Vagina (tissue), 2 donors: ENCODE measurements around the gene EPS15. TPM values are rescaled to one million over a fixed set of nuclear protein-coding genes. Genes with fewer than 3 reads are reported as not detected.
A peak's percentile ranks its signal among the peaks of the same experiment; 100 is the strongest.

Experiments
- DNase-seq, 2 donors: peaks; one replicate each; pipeline ENCODE4 v3.0.0-alpha.2; 2017; ENCODE audit errors: extremely low spot score in 2 of 2
- H3K27ac ChIP-seq: fragments of 200-600 bp; sonication (generic); one replicate; pipeline ENCODE4 v1.5.1; 2019
- H3K27me3 ChIP-seq: fragments of 200-600 bp; sonication (generic); one replicate; pipeline ENCODE4 v1.5.1; 2019
- H3K36me3 ChIP-seq, 2 donors: fragments of 200-600 bp; sonication (generic); one replicate each; pipeline ENCODE4 v1.5.1; 2017 to 2019
- H3K4me1 ChIP-seq: fragments of 200-600 bp; sonication (generic); one replicate; pipeline ENCODE4 v1.5.1; 2019
- H3K4me3 ChIP-seq, 2 donors: fragments of 200-600 bp; sonication (generic); 1 replicate in 1 of 2; 2 replicates in 1 of 2; pipeline ENCODE4 v1.5.1; 2016 to 2019
- H3K9me3 ChIP-seq: fragments of 200-600 bp; sonication (generic); one replicate; pipeline ENCODE4 v1.5.1; 2019
- CTCF ChIP-seq, 3 experiments: fragments of 450-650 bp in 2 of 3; fragments of 200-600 bp in 1 of 3; sonication (generic) in 1 of 3; IDR thresholded peaks; one replicate each; pipeline ENCODE4 v1.5.1; 2017 to 2019; ENCODE audit warnings: antibody characterized with exemption in 3 of 3, mild to moderate bottlenecking in 2 of 3, moderate library complexity in 2 of 3
- POLR2A ChIP-seq, 2 donors: fragments of 450-650 bp; IDR thresholded peaks; one replicate each; pipeline ENCODE4 v1.6.1; 2017; ENCODE audit warnings: antibody characterized with exemption in 2 of 2, mild to moderate bottlenecking in 2 of 2, moderate library complexity in 2 of 2
- POLR2AphosphoS5 ChIP-seq, 2 donors: sonication (generic); formaldehyde crosslinking; IDR thresholded peaks; one replicate each; pipeline ENCODE4 v1.9.0; 2017; ENCODE audit warnings: antibody characterized with exemption in 2 of 2, mild to moderate bottlenecking in 2 of 2, low read depth in 1 of 2; ENCODE audit not compliant: insufficient read depth in 1 of 2
- intact Hi-C: fragments of 100-400 bp; cut with DNase I; formaldehyde crosslinking; loops from one replicate; pipeline ENCODE4 v1.15.1; 2023
- total RNA-seq: library from RNA; depleted of rRNA; stranded (reverse); fragments of >200 nt; gene quantifications from one replicate; pipeline ENCODE4 v1.2.3, GENCODE V29; 2016

The EPS15 gene
- total RNA-seq, 1 donor from 2014 or later, result 70.5 TPM

DNA sequence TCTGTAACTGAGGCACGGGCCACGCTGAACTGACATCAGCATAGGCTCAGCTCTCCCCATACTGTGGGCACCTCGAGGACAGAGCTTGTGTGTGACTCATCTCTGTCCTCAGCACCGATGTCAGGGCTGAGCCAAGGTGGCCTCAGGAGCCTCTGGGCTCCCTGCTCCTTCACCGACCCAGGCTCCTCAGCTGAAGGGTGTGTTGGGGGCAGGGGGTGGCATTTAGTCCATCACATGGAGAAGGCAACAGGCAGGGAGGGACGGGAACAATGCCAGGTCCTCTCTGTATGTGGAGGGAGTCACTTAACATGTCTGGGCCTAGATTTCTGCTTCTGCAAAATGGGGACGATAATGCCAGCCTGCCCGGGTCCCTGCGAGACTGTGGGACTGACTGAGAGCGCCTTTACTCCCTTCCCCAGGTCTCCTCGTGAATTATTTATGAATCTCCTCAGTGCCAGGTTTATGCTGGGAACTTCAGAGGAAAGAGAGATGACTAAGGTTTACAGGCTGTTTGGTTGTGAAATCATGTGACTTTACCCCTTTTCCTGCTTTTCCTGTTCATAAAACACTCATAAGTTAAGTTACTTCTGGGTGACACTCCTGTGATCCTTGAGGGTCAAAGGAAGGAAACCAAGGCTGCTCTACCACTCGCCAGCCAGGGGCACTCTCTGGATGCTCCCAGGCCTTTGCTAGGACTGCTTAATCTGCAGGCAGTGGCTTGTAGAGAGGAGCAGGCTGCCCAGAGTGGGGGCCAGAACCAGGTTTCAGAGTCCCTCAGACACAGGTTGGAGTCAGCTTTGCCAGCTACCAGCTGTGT lies 204.9 kb downstream of the EPS15 start:
- intact Hi-C loops, result no loop called here
- peaks cover 36% of the 10 kb centered on the region for H3K4me1 ChIP-seq
- peak overlapping the region; percentile 82 for H3K27ac ChIP-seq
- no peaks in the 10 kb centered on the region for H3K9me3 ChIP-seq
- no peaks in the 10 kb centered on the region for H3K36me3 ChIP-seq
- H3K27me3 ChIP-seq, result no peaks in the 10 kb centered on the region
- H3K4me3 ChIP-seq, result peak overlapping the region in 1 of 2 donors; percentile 5
- TF ChIP-seq POLR2A (IDR thresholded peaks at IDR 0.05) (no peak), POLR2AphosphoS5 (IDR thresholded peaks at IDR 0.05; ENCODE audit: insufficient read depth in 1 of 2, low read depth in 1 of 2) (peak; percentile 36 to 51)
- no peak for DNase-seq

- Histone ChIP-seq H3K27ac (peak overlapping the region; percentile 82), H3K9me3 (no peaks in the 10 kb centered on the region), H3K4me3 (no peak overlapping the region), H3K4me1 (peaks cover 36% of the 10 kb centered on the region), H3K36me3 (no peaks in the 10 kb centered on the region), H3K27me3 (no peaks in the 10 kb centered on the region)
- TF ChIP-seq CTCF (IDR thresholded peaks at IDR 0.05), result no peak
- TF ChIP-seq POLR2A (IDR thresholded peaks at IDR 0.05), result no peak
- no peak for TF ChIP-seq POLR2AphosphoS5 (IDR thresholded peaks at IDR 0.05; ENCODE audit: insufficient read depth in 1 of 2, low read depth in 1 of 2)
- intact Hi-C loops, result no loop called here
- no peak for DNase-seq
Observed at GRCh38 chr1:51313268-51313852, 205.7 kb downstream of the EPS15 start.

DNA sequence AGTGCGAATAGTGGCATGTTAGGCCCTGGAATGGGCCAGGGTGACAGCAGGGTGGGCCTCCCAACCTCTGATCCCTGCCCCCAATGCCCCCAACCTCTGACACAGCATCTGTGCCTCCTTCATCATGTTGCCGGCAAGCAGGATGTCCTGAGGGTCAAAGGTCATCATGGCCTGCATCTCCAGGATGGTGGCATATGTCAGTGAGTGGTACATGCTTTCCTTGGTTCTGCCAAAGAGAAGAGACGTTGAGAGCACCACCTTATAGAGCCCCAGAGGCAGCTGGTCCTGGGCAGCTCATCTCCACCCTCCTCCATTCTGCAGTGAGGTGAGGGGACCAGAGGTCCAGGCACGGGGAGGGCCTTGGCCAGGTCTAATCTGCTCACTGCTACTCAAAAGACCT lies 206.3 kb downstream of the EPS15 start:
- no peak overlapping the region for H3K4me3 ChIP-seq
- intact Hi-C loops, result no loop called here
- H3K36me3 ChIP-seq, result no peaks in the 10 kb centered on the region
- TF ChIP-seq POLR2A (IDR thresholded peaks at IDR 0.05) (no peak), POLR2AphosphoS5 (IDR thresholded peaks at IDR 0.05; ENCODE audit: insufficient read depth in 1 of 2, low read depth in 1 of 2) (no peak), CTCF (IDR thresholded peaks at IDR 0.05) (no peak)
- H3K4me1 ChIP-seq, result peaks cover 36% of the 10 kb centered on the region
- no peaks in the 10 kb centered on the region for H3K27me3 ChIP-seq
- DNase-seq, result no peak
- H3K27ac ChIP-seq, result no peak overlapping the region
- no peaks in the 10 kb centered on the region for H3K9me3 ChIP-seq

DNA sequence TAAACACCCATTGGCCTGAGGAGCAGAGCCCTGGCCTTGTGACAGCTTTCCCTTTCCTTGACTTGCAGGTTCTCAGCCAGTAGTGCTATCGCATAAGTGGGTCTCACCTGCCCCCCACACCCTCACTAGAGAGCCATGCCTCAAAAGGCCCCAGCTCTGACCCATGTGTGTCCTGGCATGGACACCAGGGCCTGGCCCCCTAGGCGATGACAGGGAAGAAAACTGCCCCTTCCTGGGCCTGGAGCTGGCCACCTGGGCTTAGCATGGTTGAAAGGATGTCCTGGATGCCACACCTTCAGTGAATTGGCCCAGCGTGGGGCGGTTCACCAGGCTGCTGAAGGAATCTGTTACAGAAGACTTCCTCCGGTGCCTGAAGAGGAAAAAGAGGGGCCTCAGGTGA lies 207.2 kb downstream of the EPS15 start:
- Histone ChIP-seq H3K27me3 (no peaks in the 10 kb centered on the region), H3K4me1 (peaks cover 36% of the 10 kb centered on the region), H3K36me3 (no peaks in the 10 kb centered on the region), H3K9me3 (no peaks in the 10 kb centered on the region), H3K4me3 (no peak overlapping the region), H3K27ac (no peak overlapping the region)
- DNase-seq, result no peak
- intact Hi-C loops, result no loop called here
- TF ChIP-seq CTCF (IDR thresholded peaks at IDR 0.05), result no peak
- TF ChIP-seq POLR2A (IDR thresholded peaks at IDR 0.05), result no peak
- no peak for TF ChIP-seq POLR2AphosphoS5 (IDR thresholded peaks at IDR 0.05; ENCODE audit: insufficient read depth in 1 of 2, low read depth in 1 of 2)

- Histone ChIP-seq H3K4me1 (peaks cover 30% of the 10 kb centered on the region), H3K36me3 (no peaks in the 10 kb centered on the region), H3K27me3 (no peaks in the 10 kb centered on the region), H3K4me3 (no peak overlapping the region), H3K27ac (no peak overlapping the region), H3K9me3 (no peaks in the 10 kb centered on the region)
- intact Hi-C loops, result no loop called here
- no peak for DNase-seq
- TF ChIP-seq POLR2A (IDR thresholded peaks at IDR 0.05), result no peak
- TF ChIP-seq CTCF (IDR thresholded peaks at IDR 0.05), result no peak
- TF ChIP-seq POLR2AphosphoS5 (IDR thresholded peaks at IDR 0.05; ENCODE audit: insufficient read depth in 1 of 2, low read depth in 1 of 2), result no peak
Observed at GRCh38 chr1:51310871-51311613, 208.0 kb downstream of the EPS15 start.
